Liver (tissue), 3 donors: ENCODE measurements around the gene TLE3.

Experiments used
- CTCF ChIP-seq: fragments of 150-350 bp; IDR thresholded peaks from 2 replicates; pipeline ENCODE4 v1.5.1; 2017; ENCODE audit warnings: improper control_type of control experiment, low read depth, low read length; ENCODE audit not compliant: missing input control
- EGR1 ChIP-seq, 2 donors: IDR thresholded peaks; 2 replicates each; pipeline ENCODE4 v1.6.1; 2016 to 2018; ENCODE audit warnings: antibody characterized with exemption in 2 of 2, low read depth in 2 of 2
- FOXA1 ChIP-seq: IDR thresholded peaks from 2 replicates; pipeline ENCODE4 v1.6.1; 2016; ENCODE audit warnings: antibody characterized with exemption
- FOXA2 ChIP-seq: IDR thresholded peaks from 2 replicates; pipeline ENCODE4 v1.6.1; 2016; ENCODE audit warnings: antibody characterized with exemption
- GABPA ChIP-seq, 2 donors: IDR thresholded peaks in 1 of 2; conservative IDR thresholded peaks in 1 of 2; 2 replicates each; pipeline ENCODE4 v1.6.1; 2016; ENCODE audit warnings: antibody characterized with exemption in 2 of 2, mild to moderate bottlenecking in 1 of 2, moderate library complexity in 1 of 2
- JUND ChIP-seq, 2 donors: IDR thresholded peaks; 2 replicates each; pipeline ENCODE4 v1.6.1; 2016; ENCODE audit warnings: antibody characterized with exemption in 2 of 2
- RAD21 ChIP-seq, 2 donors: IDR thresholded peaks; 2 replicates each; pipeline ENCODE4 v1.6.1; 2016; ENCODE audit warnings: antibody characterized with exemption in 2 of 2, mild to moderate bottlenecking in 2 of 2
- REST ChIP-seq: IDR thresholded peaks from 2 replicates; pipeline ENCODE4 v1.6.1; 2016; ENCODE audit warnings: antibody characterized with exemption, mild to moderate bottlenecking
- RXRA ChIP-seq, 2 donors: IDR thresholded peaks; 2 replicates each; pipeline ENCODE4 v1.6.1; 2017 to 2018; ENCODE audit warnings: antibody characterized with exemption in 2 of 2, mild to moderate bottlenecking in 1 of 2
- SP1 ChIP-seq: IDR thresholded peaks from 2 replicates; pipeline ENCODE4 v1.6.1; 2018; ENCODE audit warnings: antibody characterized with exemption, mild to moderate bottlenecking
- TAF1 ChIP-seq: conservative IDR thresholded peaks from 2 replicates; pipeline ENCODE4 v1.6.1; 2016; ENCODE audit warnings: antibody characterized with exemption, mild to moderate bottlenecking
- TF ChIP-seq, protein P1 (sequence below): IDR thresholded peaks from 2 replicates; pipeline ENCODE4 v1.6.1; 2016; ENCODE audit warnings: antibody characterized with exemption
- TF ChIP-seq, protein P2 (sequence below): IDR thresholded peaks from 2 replicates; pipeline ENCODE4 v1.6.1; 2016; ENCODE audit warnings: antibody characterized with exemption
- donor health status: healthy.
- donor health status: healthy.

DNA sequence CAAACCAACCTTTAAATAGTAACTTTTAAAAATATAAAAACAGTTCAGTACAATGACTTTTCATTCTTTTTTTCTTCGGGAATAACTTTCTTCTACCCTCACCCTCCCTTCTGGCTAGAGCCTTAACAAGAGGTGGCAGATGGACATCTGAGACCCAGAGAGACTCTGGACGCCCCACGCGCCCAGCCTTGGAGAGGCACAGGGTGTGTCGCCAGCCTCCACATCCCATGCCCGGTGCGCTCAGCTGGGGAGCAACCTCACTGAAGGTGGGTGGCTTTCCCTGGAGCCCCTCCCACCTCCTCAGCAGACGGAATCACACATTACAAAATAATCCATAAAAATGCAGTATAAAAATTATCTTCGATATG, 49.5 kb downstream of the TLE3 start:
- TF ChIP-seq GABPA (IDR thresholded peaks at IDR 0.05 in 1 of 2, conservative IDR thresholded peaks at IDR 0.05 in 1 of 2) (no peak), CTCF (no peak), RAD21 (IDR thresholded peaks at IDR 0.05) (no peak), EGR1 (IDR thresholded peaks at IDR 0.05; ENCODE audit: low read depth in 2 of 2) (no peak), REST (no peak), TAF1 (no peak), FOXA2 (no peak), JUND (IDR thresholded peaks at IDR 0.05) (no peak), RXRA (IDR thresholded peaks at IDR 0.05) (no peak), FOXA1 (no peak), SP1 (no peak)
- TF ChIP-seq, protein P1, sequence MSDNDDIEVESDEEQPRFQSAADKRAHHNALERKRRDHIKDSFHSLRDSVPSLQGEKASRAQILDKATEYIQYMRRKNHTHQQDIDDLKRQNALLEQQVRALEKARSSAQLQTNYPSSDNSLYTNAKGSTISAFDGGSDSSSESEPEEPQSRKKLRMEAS, result no peak
- TF ChIP-seq, protein P2, sequence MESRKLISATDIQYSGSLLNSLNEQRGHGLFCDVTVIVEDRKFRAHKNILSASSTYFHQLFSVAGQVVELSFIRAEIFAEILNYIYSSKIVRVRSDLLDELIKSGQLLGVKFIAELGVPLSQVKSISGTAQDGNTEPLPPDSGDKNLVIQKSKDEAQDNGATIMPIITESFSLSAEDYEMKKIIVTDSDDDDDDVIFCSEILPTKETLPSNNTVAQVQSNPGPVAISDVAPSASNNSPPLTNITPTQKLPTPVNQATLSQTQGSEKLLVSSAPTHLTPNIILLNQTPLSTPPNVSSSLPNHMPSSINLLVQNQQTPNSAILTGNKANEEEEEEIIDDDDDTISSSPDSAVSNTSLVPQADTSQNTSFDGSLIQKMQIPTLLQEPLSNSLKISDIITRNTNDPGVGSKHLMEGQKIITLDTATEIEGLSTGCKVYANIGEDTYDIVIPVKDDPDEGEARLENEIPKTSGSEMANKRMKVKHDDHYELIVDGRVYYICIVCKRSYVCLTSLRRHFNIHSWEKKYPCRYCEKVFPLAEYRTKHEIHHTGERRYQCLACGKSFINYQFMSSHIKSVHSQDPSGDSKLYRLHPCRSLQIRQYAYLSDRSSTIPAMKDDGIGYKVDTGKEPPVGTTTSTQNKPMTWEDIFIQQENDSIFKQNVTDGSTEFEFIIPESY, result no peak
